ENCODE results near the gene GNG8.

DNA sequence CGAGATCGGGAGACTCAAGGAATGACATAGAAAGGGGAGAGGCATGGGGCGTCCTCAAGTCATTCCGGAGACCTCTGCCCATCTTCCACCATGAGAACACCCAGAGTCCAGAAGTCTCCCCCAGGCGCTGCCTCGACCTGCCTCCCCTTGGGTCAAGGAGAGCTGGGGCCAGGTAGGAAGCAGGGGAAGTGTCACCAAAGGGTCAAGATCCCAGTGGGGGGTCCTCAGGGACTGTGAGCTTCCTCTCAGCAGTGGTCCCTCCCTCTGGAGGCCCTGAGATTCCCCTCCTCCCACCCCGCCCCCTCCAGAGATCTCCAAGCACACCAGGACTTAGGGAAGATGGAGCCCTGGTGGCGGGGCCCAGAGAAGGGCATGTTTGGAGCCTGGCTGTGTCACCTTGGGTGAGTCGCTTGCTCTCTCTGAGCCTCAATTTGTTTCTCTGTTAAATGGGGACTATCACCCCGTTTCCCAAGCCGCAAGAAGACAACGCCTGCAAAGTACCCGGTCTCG lies 24.1 kb upstream of the GNG8 start:
- TF ChIP-seq, protein P1, sequence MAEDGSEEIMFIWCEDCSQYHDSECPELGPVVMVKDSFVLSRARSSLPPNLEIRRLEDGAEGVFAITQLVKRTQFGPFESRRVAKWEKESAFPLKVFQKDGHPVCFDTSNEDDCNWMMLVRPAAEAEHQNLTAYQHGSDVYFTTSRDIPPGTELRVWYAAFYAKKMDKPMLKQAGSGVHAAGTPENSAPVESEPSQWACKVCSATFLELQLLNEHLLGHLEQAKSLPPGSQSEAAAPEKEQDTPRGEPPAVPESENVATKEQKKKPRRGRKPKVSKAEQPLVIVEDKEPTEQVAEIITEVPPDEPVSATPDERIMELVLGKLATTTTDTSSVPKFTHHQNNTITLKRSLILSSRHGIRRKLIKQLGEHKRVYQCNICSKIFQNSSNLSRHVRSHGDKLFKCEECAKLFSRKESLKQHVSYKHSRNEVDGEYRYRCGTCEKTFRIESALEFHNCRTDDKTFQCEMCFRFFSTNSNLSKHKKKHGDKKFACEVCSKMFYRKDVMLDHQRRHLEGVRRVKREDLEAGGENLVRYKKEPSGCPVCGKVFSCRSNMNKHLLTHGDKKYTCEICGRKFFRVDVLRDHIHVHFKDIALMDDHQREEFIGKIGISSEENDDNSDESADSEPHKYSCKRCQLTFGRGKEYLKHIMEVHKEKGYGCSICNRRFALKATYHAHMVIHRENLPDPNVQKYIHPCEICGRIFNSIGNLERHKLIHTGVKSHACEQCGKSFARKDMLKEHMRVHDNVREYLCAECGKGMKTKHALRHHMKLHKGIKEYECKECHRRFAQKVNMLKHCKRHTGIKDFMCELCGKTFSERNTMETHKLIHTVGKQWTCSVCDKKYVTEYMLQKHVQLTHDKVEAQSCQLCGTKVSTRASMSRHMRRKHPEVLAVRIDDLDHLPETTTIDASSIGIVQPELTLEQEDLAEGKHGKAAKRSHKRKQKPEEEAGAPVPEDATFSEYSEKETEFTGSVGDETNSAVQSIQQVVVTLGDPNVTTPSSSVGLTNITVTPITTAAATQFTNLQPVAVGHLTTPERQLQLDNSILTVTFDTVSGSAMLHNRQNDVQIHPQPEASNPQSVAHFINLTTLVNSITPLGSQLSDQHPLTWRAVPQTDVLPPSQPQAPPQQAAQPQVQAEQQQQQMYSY (CRISPR knock-in tag; IDR thresholded peaks at IDR 0.05), result no peak
- TF ChIP-seq BMI1 (IDR thresholded peaks at IDR 0.05; ENCODE audit: borderline replicate concordance) (no peak), CREB1 (IDR thresholded peaks at IDR 0.05; ENCODE audit: low read depth) (no peak), POLR2AphosphoS5 (IDR thresholded peaks at IDR 0.05; ENCODE audit: low read length) (no peak), SMAD1 (IDR thresholded peaks at IDR 0.05; ENCODE audit: low read depth, partially characterized antibody) (no peak), RAD21 (IDR thresholded peaks at IDR 0.05; ENCODE audit: insufficient read depth, low read depth, low read length) (no peak), POLR2AphosphoS2 (IDR thresholded peaks at IDR 0.05; ENCODE audit: low read depth, low read length) (no peak), ZNF384 (IDR thresholded peaks at IDR 0.05; ENCODE audit: borderline replicate concordance, low read depth, low read length) (no peak), TAF1 (IDR thresholded peaks at IDR 0.05; ENCODE audit: borderline replicate concordance, low read depth, low read length) (no peak)
- TF ChIP-seq, protein P2, sequence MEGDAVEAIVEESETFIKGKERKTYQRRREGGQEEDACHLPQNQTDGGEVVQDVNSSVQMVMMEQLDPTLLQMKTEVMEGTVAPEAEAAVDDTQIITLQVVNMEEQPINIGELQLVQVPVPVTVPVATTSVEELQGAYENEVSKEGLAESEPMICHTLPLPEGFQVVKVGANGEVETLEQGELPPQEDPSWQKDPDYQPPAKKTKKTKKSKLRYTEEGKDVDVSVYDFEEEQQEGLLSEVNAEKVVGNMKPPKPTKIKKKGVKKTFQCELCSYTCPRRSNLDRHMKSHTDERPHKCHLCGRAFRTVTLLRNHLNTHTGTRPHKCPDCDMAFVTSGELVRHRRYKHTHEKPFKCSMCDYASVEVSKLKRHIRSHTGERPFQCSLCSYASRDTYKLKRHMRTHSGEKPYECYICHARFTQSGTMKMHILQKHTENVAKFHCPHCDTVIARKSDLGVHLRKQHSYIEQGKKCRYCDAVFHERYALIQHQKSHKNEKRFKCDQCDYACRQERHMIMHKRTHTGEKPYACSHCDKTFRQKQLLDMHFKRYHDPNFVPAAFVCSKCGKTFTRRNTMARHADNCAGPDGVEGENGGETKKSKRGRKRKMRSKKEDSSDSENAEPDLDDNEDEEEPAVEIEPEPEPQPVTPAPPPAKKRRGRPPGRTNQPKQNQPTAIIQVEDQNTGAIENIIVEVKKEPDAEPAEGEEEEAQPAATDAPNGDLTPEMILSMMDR (IDR thresholded peaks at IDR 0.05 in 2 of 3, conservative IDR thresholded peaks at IDR 0.05 in 1 of 3; ENCODE audit: control insufficient read depth in 2 of 3, extremely low read depth in 1 of 3, insufficient read depth in 1 of 3, low read depth in 3 of 3, low read length in 3 of 3), result no peak
- TF ChIP-seq, protein P3, sequence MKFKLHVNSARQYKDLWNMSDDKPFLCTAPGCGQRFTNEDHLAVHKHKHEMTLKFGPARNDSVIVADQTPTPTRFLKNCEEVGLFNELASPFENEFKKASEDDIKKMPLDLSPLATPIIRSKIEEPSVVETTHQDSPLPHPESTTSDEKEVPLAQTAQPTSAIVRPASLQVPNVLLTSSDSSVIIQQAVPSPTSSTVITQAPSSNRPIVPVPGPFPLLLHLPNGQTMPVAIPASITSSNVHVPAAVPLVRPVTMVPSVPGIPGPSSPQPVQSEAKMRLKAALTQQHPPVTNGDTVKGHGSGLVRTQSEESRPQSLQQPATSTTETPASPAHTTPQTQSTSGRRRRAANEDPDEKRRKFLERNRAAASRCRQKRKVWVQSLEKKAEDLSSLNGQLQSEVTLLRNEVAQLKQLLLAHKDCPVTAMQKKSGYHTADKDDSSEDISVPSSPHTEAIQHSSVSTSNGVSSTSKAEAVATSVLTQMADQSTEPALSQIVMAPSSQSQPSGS (IDR thresholded peaks at IDR 0.05; ENCODE audit: low read length), result no peak
